Colonic mucosa (tissue), 4 donors: Measurements from ENCODE around the gene FBXL13. TPM values are rescaled to one million over a fixed set of nuclear protein-coding genes. Genes with fewer than 3 reads are reported as not detected.

ENCODE experiments used
- DNase-seq: peaks from one replicate; pipeline ENCODE4 v3.0.0-alpha.2; 2020
- H3K27ac ChIP-seq: fragments of 200-600 bp; one replicate; pipeline ENCODE4 v1.8.0; 2021
- H3K27me3 ChIP-seq: fragments of 200-600 bp; one replicate; pipeline ENCODE4 v1.8.0; 2021
- H3K36me3 ChIP-seq: fragments of 200-600 bp; one replicate; pipeline ENCODE4 v1.8.0; 2021
- H3K4me1 ChIP-seq: fragments of 200-600 bp; one replicate; pipeline ENCODE4 v1.8.0; 2021; ENCODE audit warnings: mild to moderate bottlenecking
- H3K4me3 ChIP-seq: fragments of 200-600 bp; one replicate; pipeline ENCODE4 v1.8.0; 2021
- H3K9ac ChIP-seq, 2 donors: one replicate each; pipeline ENCODE4 v1.7.0; 2013; ENCODE audit warnings: control low read depth in 2 of 2, low read depth in 2 of 2, low read length in 2 of 2
- H3K9me3 ChIP-seq: fragments of 200-600 bp; one replicate; pipeline ENCODE4 v1.8.0; 2021
- intact Hi-C: fragments of 100-400 bp; cut with DNase I; formaldehyde crosslinking; loops from one replicate; pipeline ENCODE4 v1.14.1; 2022
- total RNA-seq, 2 donors: library from RNA; stranded (reverse); fragmentation: NEBNext Ultra II Directional in 1 of 2; extraction: Animal tissue kit (Norgen Biotek cat#: 25700) in 1 of 2; gene quantifications; one replicate each; pipeline ENCODE4 v1.2.1, GENCODE V29; 2021
- TF ChIP-seq, protein P1 (sequence below): fragments of 200-600 bp; IDR thresholded peaks from one replicate; pipeline ENCODE4 v1.8.0; 2022; ENCODE audit warnings: antibody characterized with exemption, mild to moderate bottlenecking
- donor health status: healthy.
- donor health status: DM: no; HTN: no; CAD: no.
- donor health status: DM: no; HTN: no; CAD: no.

The FBXL13 gene
- total RNA-seq, 2 donors from 2014 or later: 0.17 to 0.64 TPM

- no peak overlapping the region for H3K4me3 ChIP-seq
- H3K9me3 ChIP-seq: no peaks in the 10 kb centered on the region
- H3K36me3 ChIP-seq: no peaks in the 10 kb centered on the region
- TF ChIP-seq, protein P1, sequence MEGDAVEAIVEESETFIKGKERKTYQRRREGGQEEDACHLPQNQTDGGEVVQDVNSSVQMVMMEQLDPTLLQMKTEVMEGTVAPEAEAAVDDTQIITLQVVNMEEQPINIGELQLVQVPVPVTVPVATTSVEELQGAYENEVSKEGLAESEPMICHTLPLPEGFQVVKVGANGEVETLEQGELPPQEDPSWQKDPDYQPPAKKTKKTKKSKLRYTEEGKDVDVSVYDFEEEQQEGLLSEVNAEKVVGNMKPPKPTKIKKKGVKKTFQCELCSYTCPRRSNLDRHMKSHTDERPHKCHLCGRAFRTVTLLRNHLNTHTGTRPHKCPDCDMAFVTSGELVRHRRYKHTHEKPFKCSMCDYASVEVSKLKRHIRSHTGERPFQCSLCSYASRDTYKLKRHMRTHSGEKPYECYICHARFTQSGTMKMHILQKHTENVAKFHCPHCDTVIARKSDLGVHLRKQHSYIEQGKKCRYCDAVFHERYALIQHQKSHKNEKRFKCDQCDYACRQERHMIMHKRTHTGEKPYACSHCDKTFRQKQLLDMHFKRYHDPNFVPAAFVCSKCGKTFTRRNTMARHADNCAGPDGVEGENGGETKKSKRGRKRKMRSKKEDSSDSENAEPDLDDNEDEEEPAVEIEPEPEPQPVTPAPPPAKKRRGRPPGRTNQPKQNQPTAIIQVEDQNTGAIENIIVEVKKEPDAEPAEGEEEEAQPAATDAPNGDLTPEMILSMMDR: no peak
- H3K27ac ChIP-seq: peak overlapping the region; percentile 23
- H3K9ac ChIP-seq: no peak overlapping the region
- intact Hi-C loops: no loop called here
- H3K27me3 ChIP-seq: no peaks in the 10 kb centered on the region
- peak; percentile 33 for DNase-seq
- no peaks in the 10 kb centered on the region for H3K4me1 ChIP-seq
These were observed 140.8 kb downstream of the FBXL13 start for GRCh38 chr7:102933763-102934162.

DNA sequence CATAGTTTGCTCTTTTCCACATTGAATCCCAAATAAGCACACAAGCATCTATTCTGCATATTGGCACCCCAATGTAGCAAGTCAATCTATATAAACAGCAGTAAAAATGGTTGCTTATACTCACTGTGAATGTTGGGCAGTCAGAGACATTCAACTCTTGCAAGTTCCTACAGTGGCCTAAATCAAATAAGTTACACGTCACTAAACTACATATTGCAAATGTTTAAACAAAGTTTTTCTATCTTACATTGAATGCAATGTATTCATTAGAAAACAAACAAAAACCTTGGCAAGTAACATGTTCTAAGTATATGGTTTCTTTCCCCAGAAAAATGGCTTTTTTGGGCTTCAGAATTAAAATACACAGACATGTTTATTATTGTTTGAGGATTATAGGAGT, 142.8 kb downstream of the FBXL13 start:
- intact Hi-C loops: no loop called here
- no peaks in the 10 kb centered on the region for H3K9me3 ChIP-seq
- H3K9ac ChIP-seq: no peak overlapping the region
- no peaks in the 10 kb centered on the region for H3K4me1 ChIP-seq
- no peaks in the 10 kb centered on the region for H3K27me3 ChIP-seq
- DNase-seq: no peak
- no peak overlapping the region for H3K27ac ChIP-seq
- TF ChIP-seq, protein P1: no peak
- H3K36me3 ChIP-seq: no peaks in the 10 kb centered on the region
- no peak overlapping the region for H3K4me3 ChIP-seq

- no peak for DNase-seq
- Histone ChIP-seq H3K36me3 (no peaks in the 10 kb centered on the region), H3K4me1 (no peaks in the 10 kb centered on the region), H3K9ac (no peak overlapping the region), H3K27me3 (no peaks in the 10 kb centered on the region), H3K4me3 (no peak overlapping the region), H3K9me3 (no peaks in the 10 kb centered on the region), H3K27ac (no peak overlapping the region)
- TF ChIP-seq, protein P1: no peak
- intact Hi-C loops: no loop called here
These were observed 147.2 kb downstream of the FBXL13 start for GRCh38 chr7:102927312-102927933.

GRCh38 chr7:102926783-102927140, 147.8 kb downstream of the FBXL13 start:
- intact Hi-C loops: no loop called here

GRCh38 chr7:102925976-102926782, 148.4 kb downstream of the FBXL13 start:
- intact Hi-C loops: no loop called here
- DNase-seq: no peak
- Histone ChIP-seq H3K9me3 (no peaks in the 10 kb centered on the region), H3K27me3 (no peaks in the 10 kb centered on the region), H3K9ac (no peak overlapping the region), H3K4me3 (no peak overlapping the region), H3K27ac (no peak overlapping the region), H3K36me3 (no peaks in the 10 kb centered on the region), H3K4me1 (no peaks in the 10 kb centered on the region)
- TF ChIP-seq, protein P1: no peak

More at GRCh38 chr7:102926783-102927140, 147.8 kb downstream of the FBXL13 start:
- TF ChIP-seq, protein P1: no peak
- H3K4me3 ChIP-seq: no peak overlapping the region
- no peak overlapping the region for H3K9ac ChIP-seq
- H3K27me3 ChIP-seq: no peaks in the 10 kb centered on the region
- DNase-seq: no peak
- no peaks in the 10 kb centered on the region for H3K36me3 ChIP-seq
- H3K27ac ChIP-seq: no peak overlapping the region
- H3K4me1 ChIP-seq: no peaks in the 10 kb centered on the region
- H3K9me3 ChIP-seq: no peaks in the 10 kb centered on the region
